Breast epithelium (tissue), 4 donors: Measurements from ENCODE around the gene DUSP7. TPM values are rescaled to one million over a fixed set of nuclear protein-coding genes. Genes with fewer than 3 reads are reported as not detected.
"Not testable (repeated sequence)": the region's sequence is repeated elsewhere in the genome, so short reads cannot be mapped to it uniquely, and the experiment has no call there.

Source experiments
- DNase-seq, 2 donors: peaks; one replicate each; pipeline ENCODE4 v3.0.0-alpha.2; 2019; ENCODE audit warnings: low spot score in 2 of 2
- H3K27ac ChIP-seq, 2 donors: fragments of 200-600 bp; sonication (generic) in 1 of 2; one replicate each; pipeline ENCODE4 v1.5.1; 2016 to 2019; ENCODE audit warnings: mild to moderate bottlenecking in 1 of 2
- H3K27me3 ChIP-seq, 2 donors: fragments of 200-600 bp; sonication (generic) in 1 of 2; one replicate each; pipeline versions ENCODE4 v1.5.1 to v1.6.0; 2017 to 2019; ENCODE audit warnings: control low read depth in 1 of 2, mild to moderate bottlenecking in 1 of 2
- H3K36me3 ChIP-seq: fragments of 200-600 bp; one replicate; pipeline ENCODE4 v1.5.1; 2019
- H3K4me1 ChIP-seq, 2 donors: fragments of 200-600 bp; sonication (generic); one replicate each; pipeline ENCODE4 v1.5.1; 2016 to 2019; ENCODE audit warnings: control low read depth in 1 of 2
- H3K4me3 ChIP-seq, 3 donors: fragments of 200-600 bp; sonication (generic); 1 replicate in 2 of 3; 2 replicates in 1 of 3; pipeline ENCODE4 v1.5.1; 2016 to 2019; ENCODE audit warnings: mild to moderate bottlenecking in 3 of 3, moderate library complexity in 2 of 3
- H3K9me3 ChIP-seq, 2 donors: fragments of 200-600 bp; sonication (generic) in 1 of 2; one replicate each; pipeline ENCODE4 v1.5.1; 2016 to 2019; ENCODE audit warnings: control low read depth in 1 of 2
- POLR2A ChIP-seq: fragments of 450-650 bp; IDR thresholded peaks from one replicate; pipeline ENCODE4 v1.6.1; 2016; ENCODE audit warnings: antibody characterized with exemption, mild to moderate bottlenecking, moderate library complexity
- POLR2AphosphoS5 ChIP-seq, 3 donors: sonication (generic); formaldehyde crosslinking; IDR thresholded peaks; one replicate each; pipeline ENCODE4 v1.6.1; 2017; ENCODE audit warnings: antibody characterized with exemption in 3 of 3
- intact Hi-C: fragments of 100-400 bp; cut with DNase I; formaldehyde crosslinking; loops from one replicate; pipeline ENCODE4 v1.15.1; 2023; ENCODE audit warnings: low total_unique reads
- total RNA-seq, 3 donors: library from RNA; depleted of rRNA; stranded (reverse); fragments of >200 nt; gene quantifications; one replicate each; pipeline ENCODE4 v1.1.0, GENCODE V29; 2016
- TF ChIP-seq, protein P1 (sequence below), 3 donors: fragments of 450-650 bp; IDR thresholded peaks; one replicate each; pipeline ENCODE4 v1.5.1; 2016 to 2017; ENCODE audit warnings: antibody characterized with exemption in 3 of 3, mild to moderate bottlenecking in 3 of 3, moderate library complexity in 3 of 3

DUSP7 gene
- total RNA-seq, 3 donors from 2014 or later: 7.0 to 11.1 (median 8.6) TPM

DNA sequence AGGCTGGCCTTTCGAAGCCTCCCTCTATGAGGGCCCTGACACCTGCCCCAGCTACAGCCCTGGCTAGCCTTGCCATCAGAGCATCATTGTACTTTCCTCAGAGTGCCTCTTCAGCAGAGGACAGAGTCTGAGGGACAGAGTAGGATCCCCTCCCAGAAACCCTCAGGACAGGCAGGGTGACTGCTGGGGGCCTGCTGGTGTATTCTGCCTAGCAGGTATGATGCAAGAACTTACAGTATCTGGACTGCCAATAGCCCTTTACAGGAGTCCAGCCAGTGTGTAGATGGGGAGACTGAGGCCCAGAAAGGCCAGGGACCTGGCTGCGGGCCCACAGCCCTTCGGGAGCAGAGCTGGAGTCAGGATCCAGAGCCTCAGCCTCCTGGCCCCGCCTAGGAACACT is 19.1 kb downstream of the DUSP7 start:
- Histone ChIP-seq H3K27ac (no peak overlapping the region), H3K36me3 (no peaks in the 10 kb centered on the region), H3K9me3 (no peaks in the 10 kb centered on the region), H3K27me3 (no peaks in the 10 kb centered on the region), H3K4me3 (no peak overlapping the region), H3K4me1 (peaks cover 5 to 12% of the 10 kb centered on the region in 2 donors)
- DNase-seq: no peak
- TF ChIP-seq, protein P1, sequence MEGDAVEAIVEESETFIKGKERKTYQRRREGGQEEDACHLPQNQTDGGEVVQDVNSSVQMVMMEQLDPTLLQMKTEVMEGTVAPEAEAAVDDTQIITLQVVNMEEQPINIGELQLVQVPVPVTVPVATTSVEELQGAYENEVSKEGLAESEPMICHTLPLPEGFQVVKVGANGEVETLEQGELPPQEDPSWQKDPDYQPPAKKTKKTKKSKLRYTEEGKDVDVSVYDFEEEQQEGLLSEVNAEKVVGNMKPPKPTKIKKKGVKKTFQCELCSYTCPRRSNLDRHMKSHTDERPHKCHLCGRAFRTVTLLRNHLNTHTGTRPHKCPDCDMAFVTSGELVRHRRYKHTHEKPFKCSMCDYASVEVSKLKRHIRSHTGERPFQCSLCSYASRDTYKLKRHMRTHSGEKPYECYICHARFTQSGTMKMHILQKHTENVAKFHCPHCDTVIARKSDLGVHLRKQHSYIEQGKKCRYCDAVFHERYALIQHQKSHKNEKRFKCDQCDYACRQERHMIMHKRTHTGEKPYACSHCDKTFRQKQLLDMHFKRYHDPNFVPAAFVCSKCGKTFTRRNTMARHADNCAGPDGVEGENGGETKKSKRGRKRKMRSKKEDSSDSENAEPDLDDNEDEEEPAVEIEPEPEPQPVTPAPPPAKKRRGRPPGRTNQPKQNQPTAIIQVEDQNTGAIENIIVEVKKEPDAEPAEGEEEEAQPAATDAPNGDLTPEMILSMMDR (IDR thresholded peaks at IDR 0.05): no peak
- TF ChIP-seq POLR2AphosphoS5 (IDR thresholded peaks at IDR 0.05) (no peak), POLR2A (no peak)
- intact Hi-C loops: no loop called here

DNA sequence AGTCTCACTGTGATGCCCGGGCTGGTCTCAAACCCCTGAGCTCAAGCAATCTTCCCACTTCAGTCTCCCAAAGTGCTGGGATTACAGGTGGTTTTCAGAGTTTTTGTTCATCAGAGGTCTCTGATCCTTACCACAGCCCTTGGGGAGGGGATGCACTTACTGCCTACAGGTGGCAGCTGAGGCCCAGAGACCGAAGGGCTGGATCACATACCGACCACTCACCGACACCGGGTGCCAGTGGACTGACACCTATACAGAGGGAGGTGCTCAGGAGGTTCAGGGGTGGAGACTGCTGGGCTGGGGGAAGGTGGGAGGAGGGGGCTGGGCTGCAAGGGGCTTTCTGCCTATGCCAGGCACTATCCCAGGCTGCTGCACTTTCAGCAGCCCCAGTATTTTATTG is 19.5 kb downstream of the DUSP7 start:
- Histone ChIP-seq H3K27me3 (no peaks in the 10 kb centered on the region), H3K27ac (no peak overlapping the region), H3K4me3 (no peak overlapping the region), H3K4me1 (peaks cover 5 to 12% of the 10 kb centered on the region in 2 donors), H3K9me3 (no peaks in the 10 kb centered on the region), H3K36me3 (no peaks in the 10 kb centered on the region)
- TF ChIP-seq, protein P1 (IDR thresholded peaks at IDR 0.05): no peak
- intact Hi-C loops: no loop called here
- DNase-seq: no peak

DNA sequence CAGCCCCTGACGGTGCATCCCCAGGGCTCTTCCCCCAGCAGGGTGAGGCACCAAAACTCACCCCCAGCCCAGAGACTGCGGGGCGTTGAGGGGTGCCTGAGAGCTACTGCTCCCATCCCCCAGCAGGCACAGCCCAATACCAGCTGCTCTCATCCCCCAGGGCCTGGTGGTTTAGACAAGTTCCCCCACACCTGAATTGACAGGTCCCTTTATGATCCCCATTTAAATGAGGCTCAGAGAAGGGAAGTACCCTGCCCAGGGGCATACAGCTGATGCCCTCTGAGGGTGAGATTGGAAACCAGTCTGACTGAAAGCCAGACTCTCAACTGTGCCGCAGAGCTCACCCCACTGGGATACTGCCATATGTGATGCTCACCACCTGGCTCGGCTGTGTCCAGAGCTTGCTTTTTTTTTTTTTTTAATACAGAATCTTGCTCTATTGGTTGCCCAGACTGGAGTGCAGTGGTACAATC is 20.1 kb downstream of the DUSP7 start:
- intact Hi-C loops: no loop called here
- Histone ChIP-seq H3K27ac (no peak overlapping the region), H3K4me3 (no peak overlapping the region), H3K4me1 (peaks cover 5 to 12% of the 10 kb centered on the region in 2 donors), H3K9me3 (no peaks in the 10 kb centered on the region), H3K36me3 (no peaks in the 10 kb centered on the region), H3K27me3 (no peaks in the 10 kb centered on the region)
- no peak for DNase-seq
- TF ChIP-seq POLR2AphosphoS5 (IDR thresholded peaks at IDR 0.05): no peak
- TF ChIP-seq, protein P1 (IDR thresholded peaks at IDR 0.05): no peak
- TF ChIP-seq POLR2A: no peak

DNA sequence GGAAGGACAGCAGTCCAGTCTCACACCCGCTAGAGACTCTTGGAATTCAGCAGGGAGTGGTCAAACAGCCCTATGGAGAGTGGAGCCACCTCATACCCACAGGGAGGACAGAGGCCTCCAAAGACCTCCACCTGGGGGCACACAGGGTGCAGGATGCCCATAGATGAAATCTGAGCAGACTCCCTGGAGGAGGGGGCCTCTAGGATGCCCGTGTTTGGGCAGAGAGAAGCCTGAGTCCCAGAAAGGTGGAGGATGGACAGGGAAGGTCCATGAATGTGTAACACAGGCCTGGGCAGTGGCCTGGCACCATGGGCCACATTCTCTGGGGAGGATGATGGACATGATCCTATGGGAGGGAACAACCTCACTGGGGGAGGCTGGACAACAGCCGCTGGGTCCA is 21.7 kb downstream of the DUSP7 start:
- no peaks in the 10 kb centered on the region for H3K9me3 ChIP-seq
- no peak overlapping the region for H3K27ac ChIP-seq
- H3K27me3 ChIP-seq: no peaks in the 10 kb centered on the region
- no peaks in the 10 kb centered on the region for H3K36me3 ChIP-seq
- H3K4me3 ChIP-seq: no peak overlapping the region
- intact Hi-C loops: no loop called here
- TF ChIP-seq, protein P1 (IDR thresholded peaks at IDR 0.05): no peak
- no peak for TF ChIP-seq POLR2AphosphoS5 (IDR thresholded peaks at IDR 0.05)
- no peak for TF ChIP-seq POLR2A
- DNase-seq: no peak
- peaks cover 3 to 6% of the 10 kb centered on the region in 2 donors for H3K4me1 ChIP-seq

DNA sequence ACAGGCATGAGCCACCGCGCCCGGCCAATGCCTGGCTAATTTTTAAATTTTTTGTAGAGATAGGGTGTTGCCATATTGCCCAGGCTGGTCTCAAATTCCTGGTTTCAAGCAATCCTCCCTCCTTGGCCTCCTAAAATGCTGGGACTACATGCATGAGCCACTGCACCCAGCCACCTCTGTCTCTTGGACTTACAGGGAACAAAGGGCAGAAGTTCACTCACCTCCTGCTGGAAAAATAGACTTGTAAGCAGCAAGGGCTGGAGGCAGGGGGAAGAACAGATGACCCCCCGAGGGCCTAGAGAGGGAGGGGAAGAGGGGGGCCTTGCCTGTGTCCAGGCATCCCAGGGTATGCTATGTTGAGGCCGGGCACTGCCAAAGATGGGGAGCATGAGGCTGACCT is 22.2 kb downstream of the DUSP7 start:
- no peaks in the 10 kb centered on the region for H3K9me3 ChIP-seq
- no peak for DNase-seq
- no peaks in the 10 kb centered on the region for H3K27me3 ChIP-seq
- H3K27ac ChIP-seq: no peak overlapping the region
- intact Hi-C loops: no loop called here
- no peaks in the 10 kb centered on the region for H3K36me3 ChIP-seq
- TF ChIP-seq POLR2A: no peak
- TF ChIP-seq, protein P1 (IDR thresholded peaks at IDR 0.05): no peak
- no peak for TF ChIP-seq POLR2AphosphoS5 (IDR thresholded peaks at IDR 0.05)
- no peak overlapping the region for H3K4me3 ChIP-seq
- H3K4me1 ChIP-seq: peaks cover 0 to 6% of the 10 kb centered on the region in 2 donors

DNA sequence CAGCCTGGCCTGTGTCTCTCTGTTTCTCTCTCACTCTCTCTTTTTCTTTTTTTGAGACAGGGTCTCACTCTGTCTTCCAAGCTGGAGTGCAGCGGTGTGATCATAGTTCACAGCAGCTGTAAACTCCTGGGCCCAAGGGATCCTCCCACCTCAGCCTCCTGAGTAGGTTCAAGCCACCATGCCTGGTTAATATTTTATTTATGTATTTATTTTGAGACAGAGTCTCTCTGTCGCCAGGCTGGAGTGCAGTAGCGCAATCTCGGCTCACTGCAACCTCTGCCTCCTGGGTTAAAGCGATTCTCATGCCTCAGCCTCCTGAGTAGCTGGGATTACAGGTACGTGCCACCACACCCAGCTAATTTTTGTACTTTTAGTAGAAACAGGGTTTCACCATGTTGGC is 22.6 kb downstream of the DUSP7 start:
- H3K9me3 ChIP-seq, H3K36me3 ChIP-seq, H3K4me1 ChIP-seq, H3K4me3 ChIP-seq, H3K27ac ChIP-seq, H3K27me3 ChIP-seq, intact Hi-C loops, DNase-seq: not testable (repeated sequence)
